ENCODE measurements around the gene CDON.
"Not testable (repeated sequence)": the region's sequence is repeated elsewhere in the genome, so short reads cannot be mapped to it uniquely, and the experiment has no call there.

Gene CDON

DNA sequence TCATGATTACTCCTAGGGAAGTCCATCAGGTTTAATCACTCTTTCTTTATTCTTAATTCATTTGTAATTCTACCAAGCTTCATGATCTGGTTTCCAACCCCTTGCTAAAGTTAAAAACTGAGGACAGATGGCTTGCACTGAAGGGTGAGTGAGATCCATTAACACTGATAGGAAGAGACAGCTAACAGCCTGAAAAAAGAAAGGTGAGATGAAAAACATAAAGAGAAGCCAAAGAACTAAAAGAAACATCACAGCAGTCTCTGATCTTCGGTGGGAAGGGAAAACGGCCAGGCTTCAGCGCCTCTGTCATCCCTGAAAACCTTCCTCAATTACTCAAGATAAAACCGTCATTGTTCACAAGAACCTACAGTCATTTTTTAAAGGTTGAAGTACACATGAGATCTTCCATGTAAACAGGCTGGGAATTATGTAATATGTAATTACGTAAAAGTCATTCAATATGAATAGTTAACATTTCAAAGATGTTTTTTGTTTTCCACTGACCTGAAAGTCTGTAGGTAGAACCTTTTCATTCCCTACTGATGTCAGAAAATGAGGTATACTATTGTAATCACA, 75.5 kb downstream of the CDON start:
- DNase-seq: no peak

DNA sequence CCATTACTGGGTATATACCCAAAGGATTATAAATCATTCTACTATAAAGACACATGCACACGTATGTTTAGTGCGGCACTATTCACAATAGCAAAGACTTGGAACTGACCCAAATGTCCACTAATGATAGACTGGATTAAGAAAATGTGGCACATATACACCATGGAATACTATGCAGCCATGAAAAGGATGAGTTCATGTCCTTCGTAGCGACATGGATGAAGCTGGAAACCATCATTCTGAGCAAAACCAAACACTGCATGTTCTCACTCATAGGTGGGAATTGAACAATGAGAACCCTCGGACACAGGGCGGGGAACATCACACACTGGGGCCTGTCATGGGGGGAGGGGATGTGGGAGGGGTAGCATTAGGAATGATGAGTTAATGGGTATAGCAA, 76.7 kb downstream of the CDON start:
- not testable (repeated sequence) for DNase-seq

DNA sequence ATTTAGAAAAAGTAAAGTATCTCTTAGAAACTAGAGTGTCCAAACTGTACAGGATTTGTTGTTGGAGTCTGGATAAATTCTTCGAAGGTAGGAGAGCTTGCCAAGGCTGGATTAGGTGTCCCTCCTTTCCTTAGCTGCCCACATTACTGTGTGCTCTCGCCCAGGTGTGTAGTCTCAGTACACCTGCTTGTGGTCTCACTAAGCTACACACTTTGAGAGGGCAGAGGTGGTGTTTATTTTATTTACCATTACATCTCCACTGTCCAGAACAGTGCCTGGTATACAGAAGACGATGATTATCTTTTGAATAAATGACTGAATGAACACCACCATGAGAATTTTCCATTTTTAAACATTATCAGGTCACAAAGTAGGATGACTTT, 80.3 kb downstream of the CDON start:
- DNase-seq: no peak

DNA sequence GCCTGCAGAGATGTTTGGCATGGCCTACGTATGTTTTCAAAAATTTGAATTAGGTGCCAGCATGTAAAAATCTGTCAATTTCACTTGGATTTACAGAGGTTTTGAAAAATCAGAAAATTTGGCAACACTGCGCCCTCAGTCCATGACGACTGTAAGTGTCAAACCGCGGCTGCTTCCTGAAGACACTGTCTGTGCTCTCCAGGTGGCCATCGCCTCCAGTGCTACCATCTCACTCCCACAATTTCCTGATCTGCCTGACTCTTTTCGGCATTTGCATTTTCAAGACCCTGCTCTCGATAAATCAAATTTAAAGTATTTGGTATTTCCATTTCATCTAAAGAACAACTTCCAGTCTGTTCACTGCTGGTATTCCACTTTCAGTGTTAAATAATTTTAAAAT, 82.2 kb downstream of the CDON start:
- no peak for DNase-seq

DNA sequence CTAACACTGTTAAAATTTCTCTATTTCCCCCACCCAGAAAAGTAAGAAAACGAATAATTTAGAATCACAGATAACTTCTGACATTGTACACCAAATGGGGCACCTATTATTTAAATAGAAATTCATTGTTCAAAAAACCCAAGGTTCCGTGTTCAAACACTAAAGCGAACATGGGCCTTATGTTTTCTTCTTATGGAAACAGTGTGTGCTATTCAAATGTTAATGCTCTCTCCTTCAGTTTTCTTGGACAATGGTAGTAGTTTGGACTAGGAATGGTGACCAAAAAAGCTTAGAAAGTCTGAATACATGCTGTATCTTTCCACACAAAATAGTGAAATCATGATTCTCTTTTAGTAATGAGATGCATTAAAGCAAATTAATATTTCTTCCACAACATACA, 83.2 kb downstream of the CDON start:
- no peak for DNase-seq

DNA sequence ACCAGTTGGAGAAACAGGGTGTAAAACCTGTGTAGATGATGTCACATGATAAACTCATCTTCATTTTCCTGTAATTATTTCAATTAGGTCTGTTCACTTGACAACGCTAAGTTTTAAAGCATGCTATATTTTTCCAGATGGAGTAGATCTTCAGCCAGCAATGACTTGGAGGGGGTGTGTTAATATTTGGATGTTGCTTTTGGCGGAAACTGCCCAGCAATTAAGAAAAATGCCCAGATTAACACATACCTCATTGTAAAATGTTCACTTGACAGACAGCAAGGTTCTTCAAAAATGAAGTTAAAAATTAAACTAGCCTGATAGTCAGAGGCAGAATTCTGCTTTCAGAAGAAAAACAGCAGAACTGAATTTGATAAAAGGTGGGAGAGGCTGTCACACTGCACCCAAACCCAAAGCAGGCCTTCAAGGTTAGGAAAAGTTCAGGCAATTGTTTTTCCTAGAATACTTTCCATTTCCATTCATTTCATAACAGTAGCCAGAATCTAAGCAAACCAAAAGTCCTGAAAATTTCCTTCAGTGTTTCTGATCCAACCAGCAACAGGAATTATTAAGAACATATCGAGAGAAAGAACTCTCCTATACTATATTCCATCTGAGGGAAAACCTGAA, 83.8 kb downstream of the CDON start:
- DNase-seq: no peak

DNA sequence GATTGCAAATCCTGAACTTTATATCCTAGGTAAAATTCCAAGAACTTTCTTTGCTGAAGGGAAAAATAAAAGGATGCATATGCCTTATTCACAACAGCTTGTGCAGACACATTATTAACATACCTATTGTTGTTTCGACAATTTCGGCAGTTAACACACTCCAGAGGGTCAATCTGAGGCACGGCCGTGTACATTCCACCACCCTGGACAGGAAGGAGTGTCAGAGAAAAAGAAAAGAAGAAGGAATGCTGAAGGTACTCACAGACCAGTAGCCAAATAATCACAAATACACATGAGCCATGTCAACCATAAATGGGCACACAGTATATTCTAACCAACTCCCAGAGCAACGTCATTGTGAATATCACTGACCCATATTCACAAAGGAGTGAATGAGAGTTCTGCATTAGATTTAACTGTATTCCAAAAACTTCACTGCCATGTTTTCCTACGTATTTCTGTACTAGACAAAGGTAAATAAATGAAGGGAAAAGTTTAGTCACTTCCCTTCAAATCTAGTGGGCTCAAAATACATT, 84.4 kb downstream of the CDON start:
- no peak for DNase-seq

DNA sequence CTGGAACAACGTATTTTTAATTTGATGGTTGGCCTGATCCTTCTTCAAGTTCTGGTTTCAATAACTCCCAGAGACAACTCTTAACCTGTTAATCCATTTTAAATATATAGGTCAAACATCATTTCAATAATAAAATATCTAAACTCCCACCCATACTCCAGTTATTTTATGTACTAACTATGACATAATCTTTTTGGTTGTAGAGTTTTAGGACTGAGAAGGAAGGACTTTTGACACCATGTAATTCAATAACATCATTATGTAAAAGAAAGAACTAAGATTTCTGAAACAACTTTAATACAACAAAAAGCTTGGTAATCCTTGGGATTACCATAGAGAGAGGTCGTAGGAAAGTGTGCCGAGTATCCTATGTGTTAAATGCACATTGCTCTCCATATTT, 85.3 kb downstream of the CDON start:
- DNase-seq: no peak

DNA sequence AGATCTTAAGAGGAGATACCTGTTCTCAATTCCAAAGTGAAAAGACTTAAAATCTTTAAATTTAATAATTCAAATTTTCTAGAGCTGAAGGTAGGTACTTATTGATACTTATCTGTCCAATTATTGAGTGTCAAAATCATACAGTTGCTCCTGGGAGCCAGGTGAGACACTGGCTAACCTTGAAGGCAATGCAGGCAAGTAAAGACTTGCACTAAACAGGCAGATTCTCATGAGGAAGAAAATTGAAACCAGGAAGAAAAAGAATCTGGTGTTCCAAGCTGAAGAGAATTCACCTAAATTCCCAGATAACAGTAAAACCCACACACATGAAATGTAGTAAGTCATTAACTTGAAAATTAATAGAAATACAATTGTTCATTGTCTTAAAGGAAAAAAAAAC, 86.5 kb downstream of the CDON start:
- DNase-seq: no peak

DNA sequence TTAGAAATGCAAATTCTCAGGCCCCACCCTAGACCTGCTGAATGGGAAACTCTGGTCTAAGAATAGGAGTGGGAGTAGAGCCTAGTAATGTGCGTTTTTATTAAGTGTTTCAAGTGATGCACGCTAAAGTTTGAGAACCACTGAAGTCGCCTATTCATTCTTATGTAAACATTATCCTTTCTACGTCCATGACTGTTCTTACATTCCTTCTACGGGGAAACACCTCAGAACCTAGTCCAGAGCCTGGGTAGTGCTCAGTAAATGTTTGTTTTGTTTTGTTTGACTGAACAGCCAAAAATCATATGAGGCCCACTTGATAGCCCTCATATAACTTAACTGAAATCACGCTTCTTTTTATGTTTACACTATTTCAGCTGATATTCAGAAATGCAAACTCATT, 87.0 kb downstream of the CDON start:
- no peak for DNase-seq

DNA sequence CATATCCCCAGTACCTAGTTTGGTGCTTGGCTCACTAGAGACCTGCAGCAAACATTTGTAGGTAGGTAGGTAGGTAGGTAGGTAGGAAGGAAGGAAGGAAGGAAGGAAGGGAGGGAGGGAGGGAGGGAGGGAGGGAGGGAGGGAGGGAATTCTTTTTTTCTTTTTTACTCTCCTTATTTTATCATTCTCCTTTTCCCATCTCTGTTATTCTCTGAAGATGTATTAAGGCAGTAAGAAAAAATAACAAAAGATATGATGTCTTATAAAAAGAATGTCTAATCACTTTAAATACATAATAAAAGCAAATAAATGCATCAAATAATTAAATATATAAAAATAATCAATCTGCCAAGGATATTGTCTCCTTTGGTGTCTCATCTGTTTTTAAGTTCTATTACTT, 88.4 kb downstream of the CDON start:
- DNase-seq: no peak

DNA sequence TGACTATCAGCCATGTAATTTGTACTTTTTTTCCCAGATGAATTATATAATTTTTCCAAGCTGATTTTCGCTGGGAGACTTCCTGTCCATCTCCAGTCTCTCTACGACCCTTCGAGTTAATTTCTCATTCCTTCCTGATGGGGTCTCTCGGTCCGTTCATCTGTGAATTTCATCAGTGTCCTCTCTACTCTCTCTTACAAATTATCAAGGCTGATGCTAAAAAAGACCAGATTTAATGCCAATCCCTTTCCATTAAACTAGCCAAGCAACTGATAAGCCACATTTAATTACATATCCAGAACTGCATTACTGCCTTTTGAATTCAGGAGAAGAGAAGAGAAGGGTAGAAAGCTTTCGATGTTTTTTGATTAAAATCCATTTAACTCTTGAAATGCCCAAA, 91.0 kb downstream of the CDON start:
- no peak for DNase-seq

DNA sequence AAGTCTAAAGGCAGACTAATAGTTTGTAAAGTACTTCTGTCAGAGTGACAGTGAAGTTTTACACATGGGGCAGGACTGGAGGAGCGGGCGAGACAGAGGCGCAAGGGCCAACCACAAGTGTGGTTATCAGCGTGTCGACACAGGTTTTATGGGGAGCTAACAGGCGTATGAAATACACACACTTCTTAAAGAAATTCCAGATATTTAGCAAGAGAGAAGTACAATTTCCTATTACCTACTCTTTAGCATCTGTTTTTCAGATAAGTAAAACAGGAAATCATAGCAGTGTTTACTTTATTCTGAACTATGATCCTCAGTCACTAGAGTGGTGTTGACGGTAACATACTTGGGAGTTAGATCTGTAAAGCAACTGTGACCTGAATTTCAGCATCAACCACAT, 94.3 kb downstream of the CDON start:
- DNase-seq: no peak

DNA sequence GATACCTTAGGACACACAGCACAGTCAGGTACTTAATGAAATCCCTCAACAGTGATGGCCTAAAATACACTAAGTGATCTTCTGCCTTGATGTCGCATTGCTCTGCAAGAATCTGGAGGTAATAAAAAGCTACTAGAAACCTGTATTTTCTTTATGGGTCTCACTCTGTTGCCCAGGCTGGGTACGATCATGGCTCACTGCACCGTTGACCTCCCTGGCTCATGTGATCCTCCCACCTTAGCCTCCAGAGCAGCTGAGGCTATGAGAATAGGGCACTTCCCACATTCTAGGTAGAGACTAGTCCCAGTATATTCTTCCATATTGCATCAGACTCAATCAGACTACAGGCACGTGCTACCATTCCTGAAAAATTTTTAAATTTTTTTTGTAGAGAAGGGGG, 95.2 kb downstream of the CDON start:
- DNase-seq: no peak

DNA sequence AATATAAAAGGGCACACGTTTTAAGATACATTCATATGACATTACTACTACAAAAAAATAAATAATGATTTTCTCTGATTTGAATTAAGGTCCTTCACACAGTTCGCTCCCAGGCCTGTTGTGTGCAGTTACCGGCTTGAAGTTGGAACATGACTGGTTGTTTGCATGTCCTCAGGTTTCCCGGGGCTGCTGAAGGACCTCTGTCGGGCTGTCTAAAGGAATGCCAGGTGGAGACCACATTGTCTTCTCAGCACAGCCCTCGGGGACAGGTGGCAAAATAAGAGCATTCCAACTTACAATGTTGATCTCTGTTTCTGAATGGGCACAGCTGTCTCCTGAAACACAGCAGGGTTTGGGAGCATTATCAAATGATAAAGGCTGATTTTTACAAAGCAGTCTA, 101.9 kb downstream of the CDON start:
- DNase-seq: no peak

DNA sequence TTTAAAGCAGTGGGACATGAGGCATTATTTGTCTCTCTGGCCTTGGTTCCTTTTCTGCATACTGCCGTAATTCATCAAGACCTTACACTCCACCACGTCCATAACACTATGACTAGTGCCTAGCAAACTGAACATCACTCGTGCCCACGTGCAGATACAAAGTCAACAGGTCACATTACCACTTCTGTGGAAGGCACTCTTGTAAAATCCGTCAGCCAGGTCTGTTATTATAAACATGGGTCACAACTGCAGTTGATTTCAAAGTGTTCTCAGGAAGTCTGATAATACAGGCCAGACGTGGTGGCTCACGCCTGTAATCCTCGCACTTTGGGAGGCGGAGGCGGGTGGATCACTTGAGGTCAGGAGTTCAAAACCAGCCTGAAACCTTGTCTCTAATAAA, 102.7 kb downstream of the CDON start:
- DNase-seq: no peak

DNA sequence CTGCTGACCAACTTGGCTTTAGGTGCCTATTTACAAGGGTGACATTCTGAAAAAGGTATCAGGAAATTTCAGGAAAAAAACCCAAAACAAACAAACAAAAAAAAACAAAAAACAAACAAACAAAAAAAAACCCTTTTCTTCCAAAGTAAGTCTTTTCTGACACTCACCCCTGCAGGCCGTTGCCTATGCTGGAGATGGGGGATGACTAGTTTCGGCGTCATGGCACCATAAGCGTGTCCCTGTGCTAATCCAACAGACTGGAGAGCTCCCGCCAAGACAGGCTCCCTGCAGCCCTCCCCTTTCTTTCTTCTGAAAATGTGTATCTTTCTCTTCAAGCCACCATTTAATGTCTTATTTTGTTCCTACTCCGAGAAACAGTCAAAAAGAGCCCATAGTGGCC, 103.2 kb downstream of the CDON start:
- DNase-seq: no peak

DNA sequence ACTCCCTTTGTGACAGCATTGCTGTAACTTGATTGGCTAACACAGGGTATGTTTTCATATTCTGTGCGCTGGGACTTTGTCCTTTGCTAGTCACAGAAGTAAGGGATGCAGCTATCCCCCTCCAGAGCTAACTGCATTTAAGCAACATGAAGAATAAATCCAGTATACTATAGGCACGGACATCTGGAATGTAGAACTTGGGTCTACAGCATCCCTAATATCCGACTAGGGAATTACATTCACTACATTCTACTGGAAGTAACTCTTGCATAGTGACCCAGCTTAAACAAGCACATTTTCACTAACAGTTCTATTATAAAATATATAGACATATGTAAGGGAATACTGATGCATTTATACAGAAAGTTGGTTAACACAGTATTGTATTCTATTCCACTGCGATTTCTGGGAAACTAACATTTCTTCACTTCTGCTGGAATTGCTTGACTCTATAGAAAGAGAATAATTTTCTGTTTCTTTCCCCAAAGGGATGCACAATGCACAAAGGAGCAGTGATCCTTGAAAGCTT, 103.7 kb downstream of the CDON start:
- no peak for DNase-seq

DNA sequence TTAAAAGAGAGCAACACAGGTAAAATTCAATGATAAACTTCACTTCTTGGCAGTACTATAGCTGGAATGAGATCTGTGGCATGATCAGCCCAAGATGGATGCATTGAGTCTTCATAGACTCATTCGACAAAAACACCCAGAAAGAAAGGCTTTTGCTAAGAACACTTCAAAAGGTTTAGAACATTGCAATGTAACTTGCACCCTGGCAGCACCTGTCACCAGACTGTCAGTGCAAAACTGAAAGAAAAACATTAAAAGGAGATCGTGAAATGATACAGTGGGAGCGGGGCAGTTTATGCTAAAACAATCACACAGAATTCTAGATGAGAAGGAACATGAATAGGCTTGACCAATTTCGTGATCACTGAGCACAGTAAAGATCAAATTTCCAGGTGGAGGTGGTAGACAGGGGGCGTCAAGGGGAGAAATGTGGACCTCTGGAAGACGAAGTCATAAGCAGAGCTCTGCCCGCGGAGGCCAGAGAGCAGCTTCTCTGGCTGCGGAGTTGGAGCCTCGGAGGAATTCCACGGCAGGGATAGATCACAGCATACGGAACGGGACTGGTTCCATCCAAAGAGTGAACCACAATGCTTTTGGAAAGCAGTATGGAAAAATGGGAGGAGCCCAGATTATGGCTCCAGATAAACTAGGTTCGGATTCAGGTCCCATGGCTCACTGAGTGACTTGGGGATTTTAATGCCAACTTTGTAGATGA, 104.9 kb downstream of the CDON start:
- no peak for DNase-seq

DNA sequence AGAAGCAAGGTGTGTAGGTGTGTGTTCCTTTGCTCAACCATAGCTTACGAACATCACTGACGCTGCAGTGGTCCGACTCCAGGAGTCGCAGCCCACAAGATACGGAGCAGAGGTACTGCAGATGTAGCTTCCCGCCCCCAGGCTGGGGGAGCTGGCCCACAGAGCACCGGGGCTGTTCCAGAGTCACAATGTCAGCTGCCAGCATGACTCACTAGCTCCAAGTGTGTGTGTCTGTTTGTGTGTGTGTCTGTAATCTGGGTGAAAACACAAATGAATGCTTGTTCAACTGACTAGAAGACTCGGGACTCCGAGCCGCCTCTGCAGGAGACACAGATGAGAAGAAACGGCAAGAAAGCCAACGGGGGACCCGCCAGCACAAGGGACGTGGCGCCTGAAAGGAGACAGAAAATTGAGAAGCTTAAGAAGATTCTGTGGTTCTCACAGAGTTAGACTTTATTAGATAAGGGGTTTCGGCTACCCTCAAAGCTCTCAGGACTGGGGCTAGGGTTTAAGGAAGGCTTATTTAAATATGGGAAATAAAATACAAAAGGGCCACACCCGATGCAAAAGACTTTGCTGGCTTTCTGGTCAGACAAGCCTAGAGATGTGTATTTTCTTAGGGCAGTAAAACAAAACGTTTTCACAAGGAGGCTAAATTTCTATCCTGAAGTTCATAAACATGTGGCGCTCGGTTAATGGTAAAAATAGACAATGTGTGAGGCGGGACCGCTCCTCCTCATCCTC, 106.1 kb downstream of the CDON start:
- no peak for DNase-seq

DNA sequence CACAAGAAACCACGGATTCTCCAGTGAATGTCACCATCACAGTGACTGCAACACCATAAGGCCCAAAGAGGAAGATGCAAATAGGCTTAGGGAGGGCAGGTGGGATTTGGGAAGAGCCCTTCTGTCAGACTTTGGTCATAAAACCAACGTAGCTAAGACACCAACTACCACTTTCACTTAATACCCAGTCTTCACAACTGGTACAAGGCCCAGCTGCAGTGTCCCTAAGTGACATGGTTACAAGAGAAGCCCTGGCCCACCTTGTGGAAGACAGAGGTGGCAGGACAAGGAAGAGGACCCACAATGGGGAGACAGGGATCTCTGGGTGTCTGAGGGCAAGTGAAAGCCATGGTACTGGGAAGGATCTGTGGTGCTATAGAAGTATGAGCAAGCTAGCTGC, 106.8 kb downstream of the CDON start:
- no peak for DNase-seq

DNA sequence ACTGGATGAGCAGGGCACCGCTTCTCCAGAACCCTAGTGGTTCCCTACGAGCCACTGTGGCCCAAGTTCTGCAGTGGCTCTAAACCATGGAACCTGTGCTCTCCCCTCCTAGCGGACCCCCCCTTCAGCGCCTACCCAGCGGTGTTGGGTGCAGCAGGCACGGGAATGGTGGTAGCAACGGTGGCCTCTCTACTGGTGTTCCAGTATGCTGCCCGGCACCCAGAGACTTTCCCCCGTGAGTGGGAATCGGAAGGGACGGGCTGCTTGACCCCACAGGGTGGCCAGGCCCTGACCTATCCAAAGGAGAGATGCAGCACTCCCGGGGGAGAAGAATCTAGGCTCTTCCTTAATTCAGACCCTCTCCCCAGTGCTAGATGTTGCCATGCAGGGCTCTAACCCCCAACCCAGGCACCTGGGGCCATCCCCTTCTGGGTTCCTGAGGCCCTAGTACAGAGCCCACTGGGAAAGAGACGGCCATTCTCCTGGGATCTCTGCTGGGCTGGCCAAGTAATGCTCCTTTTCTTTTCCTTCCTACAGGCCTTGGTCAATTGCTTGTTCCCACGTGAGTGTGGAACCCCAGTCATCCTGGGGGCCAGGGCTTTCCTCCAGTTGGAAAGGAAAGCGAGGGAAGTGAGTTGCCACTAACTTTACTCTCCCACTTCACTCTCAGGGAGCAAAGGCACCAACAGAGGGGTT, 107.6 kb downstream of the CDON start:
- DNase-seq: no peak

Measured in CD4-positive, alpha-beta T cell treated with Interleukin-4 for 1 hour (primary cell).